Colonic mucosa (tissue), 4 donors: ENCODE measurements around the gene SMAP1. TPM values are rescaled to one million over a fixed set of nuclear protein-coding genes. Genes with fewer than 3 reads are reported as not detected.

Experiments used
- DNase-seq: peaks from one replicate; pipeline ENCODE4 v3.0.0-alpha.2; 2020
- H3K27ac ChIP-seq: fragments of 200-600 bp; one replicate; pipeline ENCODE4 v1.8.0; 2021
- H3K27me3 ChIP-seq: fragments of 200-600 bp; one replicate; pipeline ENCODE4 v1.8.0; 2021
- H3K36me3 ChIP-seq: fragments of 200-600 bp; one replicate; pipeline ENCODE4 v1.8.0; 2021
- H3K4me1 ChIP-seq: fragments of 200-600 bp; one replicate; pipeline ENCODE4 v1.8.0; 2021; ENCODE audit warnings: mild to moderate bottlenecking
- H3K4me3 ChIP-seq: fragments of 200-600 bp; one replicate; pipeline ENCODE4 v1.8.0; 2021
- H3K9ac ChIP-seq, 2 donors: one replicate each; pipeline ENCODE4 v1.7.0; 2013; ENCODE audit warnings: control low read depth in 2 of 2, low read depth in 2 of 2, low read length in 2 of 2
- H3K9me3 ChIP-seq: fragments of 200-600 bp; one replicate; pipeline ENCODE4 v1.8.0; 2021
- CTCF ChIP-seq: fragments of 200-600 bp; IDR thresholded peaks from one replicate; pipeline ENCODE4 v1.8.0; 2022; ENCODE audit warnings: antibody characterized with exemption, mild to moderate bottlenecking
- intact Hi-C: fragments of 100-400 bp; cut with DNase I; formaldehyde crosslinking; loops from one replicate; pipeline ENCODE4 v1.14.1; 2022
- total RNA-seq, 2 donors: library from RNA; stranded (reverse); fragmentation: NEBNext Ultra II Directional in 1 of 2; extraction: Animal tissue kit (Norgen Biotek cat#: 25700) in 1 of 2; gene quantifications; one replicate each; pipeline ENCODE4 v1.2.1, GENCODE V29; 2021
- donor health status: healthy.
- donor health status: DM: no; HTN: no; CAD: no.
- donor health status: DM: no; HTN: no; CAD: no.

The SMAP1 gene
- total RNA-seq, 2 donors from 2014 or later = 42.3 to 62.8 TPM

DNA sequence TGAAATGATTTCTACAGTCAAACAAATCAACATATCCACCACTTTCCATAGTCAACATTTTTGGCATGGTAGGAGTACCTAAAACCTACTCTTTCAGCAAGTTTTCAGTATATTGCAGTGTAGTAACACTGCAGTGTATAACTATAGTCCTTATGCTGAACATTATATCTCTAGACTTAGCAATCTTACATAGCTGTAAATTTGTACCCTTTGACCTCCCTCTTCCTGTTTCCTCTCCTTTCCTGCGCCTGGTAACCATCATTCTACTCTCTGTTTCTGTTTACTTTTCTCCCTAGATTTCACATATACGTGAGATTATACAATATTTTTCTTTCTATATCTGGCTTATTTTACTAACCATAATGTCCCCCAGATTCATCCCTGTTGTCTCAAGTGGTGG, 40.2 kb downstream of the SMAP1 start:
- H3K4me1 ChIP-seq = peaks cover 3% of the 10 kb centered on the region
- H3K9me3 ChIP-seq = no peaks in the 10 kb centered on the region
- TF ChIP-seq CTCF = no peak
- no peak for DNase-seq
- no peak overlapping the region for H3K27ac ChIP-seq
- no peaks in the 10 kb centered on the region for H3K36me3 ChIP-seq
- no peak overlapping the region for H3K4me3 ChIP-seq
- no peak overlapping the region for H3K9ac ChIP-seq
- no peaks in the 10 kb centered on the region for H3K27me3 ChIP-seq
- intact Hi-C loops = loop anchor here (5.0 to 10.0 kb wide), 2 partner anchors 174 to 247 kb away; partner anchors contain the start of gene B3GAT2

GRCh38 chr6:70708448-70708847, 40.8 kb downstream of the SMAP1 start:
- intact Hi-C loops = loop anchor here (5.0 to 10.0 kb wide), 2 partner anchors 174 to 246 kb away; partner anchors contain the start of gene B3GAT2
- H3K4me3 ChIP-seq = no peak overlapping the region

DNA sequence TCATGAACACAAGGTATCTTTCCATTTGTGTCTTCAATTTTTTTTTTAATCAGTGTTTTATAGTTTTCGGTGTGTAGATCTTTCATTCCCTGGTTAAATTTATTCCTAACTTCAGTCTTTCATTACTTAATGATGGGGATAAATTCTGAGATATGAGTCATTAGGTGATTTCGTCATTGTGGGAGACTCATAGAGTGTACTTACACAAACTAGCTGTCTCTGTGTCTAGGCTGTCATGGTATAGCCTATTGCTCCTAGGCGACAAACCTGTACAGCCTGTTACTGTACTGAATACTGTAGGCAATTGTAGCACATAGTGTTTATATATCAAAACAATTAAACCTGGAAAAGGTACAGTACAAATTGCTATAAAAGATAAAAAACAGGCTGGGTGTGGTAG, 42.1 kb downstream of the SMAP1 start:
- Histone ChIP-seq H3K27ac (no peak overlapping the region), H3K4me1 (peaks cover 3% of the 10 kb centered on the region), H3K9ac (no peak overlapping the region), H3K4me3 (no peak overlapping the region), H3K27me3 (no peaks in the 10 kb centered on the region), H3K36me3 (no peaks in the 10 kb centered on the region), H3K9me3 (no peaks in the 10 kb centered on the region)
- DNase-seq = no peak
- intact Hi-C loops = loop anchor here (5.0 to 10.0 kb wide), 2 partner anchors 172 to 245 kb away; partner anchors contain the start of gene B3GAT2
- no peak for TF ChIP-seq CTCF

More at GRCh38 chr6:70708448-70708847, 40.8 kb downstream of the SMAP1 start:
- H3K27ac ChIP-seq = no peak overlapping the region
- H3K4me1 ChIP-seq = peaks cover 3% of the 10 kb centered on the region
- no peaks in the 10 kb centered on the region for H3K9me3 ChIP-seq
- H3K36me3 ChIP-seq = no peaks in the 10 kb centered on the region
- no peak overlapping the region for H3K9ac ChIP-seq
- TF ChIP-seq CTCF = no peak
- DNase-seq = no peak
- no peaks in the 10 kb centered on the region for H3K27me3 ChIP-seq

- intact Hi-C loops = no loop called here
- Histone ChIP-seq H3K4me3 (no peak overlapping the region), H3K27ac (no peak overlapping the region), H3K27me3 (no peaks in the 10 kb centered on the region), H3K9me3 (no peaks in the 10 kb centered on the region), H3K36me3 (no peaks in the 10 kb centered on the region), H3K9ac (no peak overlapping the region), H3K4me1 (no peaks in the 10 kb centered on the region)
- DNase-seq = no peak
- TF ChIP-seq CTCF = no peak
Observed at GRCh38 chr6:70714716-70715257, 47.1 kb downstream of the SMAP1 start.

DNA sequence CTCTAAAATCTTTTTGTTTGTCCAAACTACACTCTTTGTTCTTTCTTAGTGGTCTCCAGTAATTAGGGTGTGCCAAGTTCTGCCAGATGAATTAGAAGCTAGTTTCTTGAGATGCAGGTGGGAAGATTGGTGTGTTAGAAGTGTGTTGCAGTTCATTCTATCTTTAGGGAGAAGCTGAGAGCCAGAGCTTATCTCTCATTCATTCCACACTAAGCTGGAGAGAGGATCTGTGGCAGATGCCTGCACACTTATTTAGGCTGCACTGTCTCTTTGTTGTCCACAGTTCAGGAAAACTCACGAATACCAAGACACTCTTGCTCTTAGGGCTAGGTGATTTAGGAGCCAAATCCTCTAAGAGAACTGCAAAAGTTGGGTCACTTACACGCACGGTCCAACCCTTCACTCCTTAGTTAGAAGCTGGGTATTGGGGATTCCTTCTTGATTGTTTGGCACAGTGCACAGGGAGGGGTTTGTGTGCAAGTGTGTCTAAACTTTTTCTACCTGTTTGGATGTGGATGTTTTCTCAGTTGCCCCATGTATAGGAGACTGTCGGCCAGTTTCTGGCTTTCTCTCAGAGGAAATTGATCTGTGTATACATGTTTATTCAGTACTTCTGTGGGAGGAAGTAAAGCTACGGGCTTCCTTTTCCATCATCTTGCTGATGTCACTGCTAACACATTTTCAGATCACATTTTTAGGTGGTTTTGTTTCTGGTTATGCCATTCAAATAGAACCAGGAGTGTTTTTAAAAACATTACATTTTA, 49.5 kb downstream of the SMAP1 start:
- Histone ChIP-seq H3K9me3 (no peaks in the 10 kb centered on the region), H3K27me3 (no peaks in the 10 kb centered on the region), H3K36me3 (no peaks in the 10 kb centered on the region), H3K4me1 (no peaks in the 10 kb centered on the region), H3K9ac (no peak overlapping the region), H3K4me3 (no peak overlapping the region), H3K27ac (no peak overlapping the region)
- intact Hi-C loops = no loop called here
- no peak for DNase-seq
- TF ChIP-seq CTCF = no peak
